Sigmoid colon (tissue), 3 donors: Measurements from ENCODE around the gene PTPRD.

Experiments used
- CTCF ChIP-seq, 4 experiments: fragments of 450-650 bp in 3 of 4; fragments of 200-600 bp in 1 of 4; IDR thresholded peaks; one replicate each; pipeline ENCODE4 v1.5.1; 2016 to 2019; ENCODE audit warnings: antibody characterized with exemption in 4 of 4, mild to moderate bottlenecking in 3 of 4, moderate library complexity in 2 of 4
- POLR2A ChIP-seq, 2 donors: fragments of 450-650 bp; IDR thresholded peaks; one replicate each; pipeline ENCODE4 v1.6.1; 2016; ENCODE audit warnings: antibody characterized with exemption in 2 of 2, mild to moderate bottlenecking in 2 of 2, moderate library complexity in 2 of 2

- no peak for TF ChIP-seq POLR2A (IDR thresholded peaks at IDR 0.05)
- TF ChIP-seq CTCF (IDR thresholded peaks at IDR 0.05): no peak
Measured at GRCh38 chr9:8543219-8543618, 2069.6 kb downstream of the PTPRD start.
